Smooth muscle cell (in vitro differentiated cells): ENCODE results near the gene MPRIP. TPM values are rescaled to one million over a fixed set of nuclear protein-coding genes. Genes with fewer than 3 reads are reported as not detected.

ENCODE experiments used
- DNase-seq: peaks from one replicate; lab custom pipeline; 2025; ENCODE audit not compliant: unreplicated experiment; lab: John Stamatoyannopoulos, UW
- H2AFZ ChIP-seq: fragments of 200-600 bp; sonication (generic); 2 replicates; pipeline ENCODE4 v1.6.0; 2016; ENCODE audit warnings: antibody characterized with exemption, low read depth, mild to moderate bottlenecking
- H3F3A ChIP-seq: fragments of 200-600 bp; sonication (generic); 2 replicates; pipeline ENCODE4 v1.6.0; 2017; ENCODE audit warnings: antibody characterized with exemption, low read depth
- H3K27ac ChIP-seq: fragments of 200-600 bp; sonication (generic); 2 replicates; pipeline ENCODE4 v1.5.1; 2016; ENCODE audit warnings: low read depth, mild to moderate bottlenecking
- H3K27me3 ChIP-seq: fragments of 200-600 bp; sonication (generic); 2 replicates; pipeline ENCODE4 v1.6.1; 2016; ENCODE audit warnings: low read depth, mild to moderate bottlenecking
- H3K36me3 ChIP-seq: fragments of 200-600 bp; sonication (generic); 2 replicates; pipeline ENCODE4 v1.5.1; 2016; ENCODE audit warnings: low read depth
- H3K4me1 ChIP-seq: fragments of 200-600 bp; sonication (generic); 2 replicates; pipeline ENCODE4 v1.5.1; 2016; ENCODE audit warnings: low read depth
- H3K4me2 ChIP-seq: fragments of 200-600 bp; sonication (generic); 2 replicates; pipeline ENCODE4 v1.6.0; 2016; ENCODE audit warnings: mild to moderate bottlenecking
- H3K4me3 ChIP-seq: fragments of 200-600 bp; sonication (generic); 2 replicates; pipeline ENCODE4 v1.5.1; 2016; ENCODE audit warnings: mild to moderate bottlenecking
- H3K79me2 ChIP-seq: fragments of 200-600 bp; sonication (generic); 2 replicates; pipeline ENCODE4 v1.6.0; 2016; ENCODE audit warnings: low read depth, mild to moderate bottlenecking
- H3K9ac ChIP-seq: fragments of 200-600 bp; sonication (generic); 2 replicates; pipeline ENCODE4 v1.6.0; 2016; ENCODE audit warnings: low read depth
- H3K9me3 ChIP-seq: fragments of 200-600 bp; sonication (generic); replicated peaks from 2 replicates; pipeline ENCODE4 v1.5.1; 2016; ENCODE audit warnings: low read depth
- H4K20me1 ChIP-seq: fragments of 200-600 bp; sonication (generic); 2 replicates; pipeline ENCODE4 v1.6.0; 2016; ENCODE audit warnings: low read depth
- CTCF ChIP-seq: fragments of 200-600 bp; sonication (generic); IDR thresholded peaks from 2 replicates; pipeline ENCODE4 v1.5.1; 2017; ENCODE audit warnings: borderline replicate concordance, mild to moderate bottlenecking, antibody characterized with exemption; ENCODE audit not compliant: insufficient read depth, poor library complexity, severe bottlenecking
- WGBS: methylation state at CpG from one replicate; pipeline ENCODE4 v1.1.7; 2016; ENCODE audit warnings: low lambda C conversion rate; 5-methylcytosine and 5-hydroxymethylcytosine counted together
- polyA plus RNA-seq: library from polyadenylated mRNA; unstranded; fragments of >200 nt; fragmentation: Nextera tagmentation; extraction: Ambion mirVana; gene quantifications from 2 replicates; pipeline ENCODE4 v1.2.1, GENCODE V29; 2016
- total RNA-seq: library from RNA; depleted of rRNA; stranded (reverse); fragments of >200 nt; gene quantifications from 2 replicates; pipeline ENCODE4 v1.2.3, GENCODE V29; 2014

MPRIP gene
- total and polyA plus RNA-seq, 2 experiments from 2014 or later = 58.8 to 69.3 TPM

- WGBS = 93% methylated on average over 7 of the region's 7 CpGs
- no peaks in the 10 kb centered on the region for H3K36me3 ChIP-seq
- no peak overlapping the region for H3K4me2 ChIP-seq
- H2AFZ ChIP-seq = no peak overlapping the region
- H4K20me1 ChIP-seq = peaks cover 24% of the 10 kb centered on the region
- no peaks in the 10 kb centered on the region for H3F3A ChIP-seq
- TF ChIP-seq CTCF = no peak
- H3K4me1 ChIP-seq = no peaks in the 10 kb centered on the region
- no peak overlapping the region for H3K9ac ChIP-seq
- no peak overlapping the region for H3K4me3 ChIP-seq
- H3K9me3 ChIP-seq = no peaks in the 10 kb centered on the region
- no peak overlapping the region for H3K27ac ChIP-seq
- no peaks in the 10 kb centered on the region for H3K27me3 ChIP-seq
- no peaks in the 10 kb centered on the region for H3K79me2 ChIP-seq
- no peak for DNase-seq
Measured at GRCh38 chr17:17171186-17171585, 128.9 kb downstream of the MPRIP start.

GRCh38 chr17:17172001-17172939, 130.0 kb downstream of the MPRIP start:
- Histone ChIP-seq H3K79me2 (no peaks in the 10 kb centered on the region), H3K4me3 (no peak overlapping the region), H4K20me1 (peaks cover 24% of the 10 kb centered on the region), H3F3A (no peaks in the 10 kb centered on the region), H3K27ac (no peak overlapping the region), H3K4me2 (no peak overlapping the region), H3K36me3 (no peaks in the 10 kb centered on the region), H3K9me3 (no peaks in the 10 kb centered on the region), H3K4me1 (no peaks in the 10 kb centered on the region), H2AFZ (no peak overlapping the region), H3K9ac (no peak overlapping the region), H3K27me3 (no peaks in the 10 kb centered on the region)
- 89% methylated on average over 26 of the region's 26 CpGs for WGBS
- DNase-seq = no peak
- no peak for TF ChIP-seq CTCF

- WGBS = 97% methylated on average over 9 of the region's 9 CpGs
- Histone ChIP-seq H4K20me1 (peaks cover 22% of the 10 kb centered on the region), H3K9me3 (no peaks in the 10 kb centered on the region), H3K27ac (no peak overlapping the region), H3K4me1 (no peaks in the 10 kb centered on the region), H3K4me3 (no peak overlapping the region), H3K4me2 (no peak overlapping the region), H3K9ac (no peak overlapping the region), H3K79me2 (no peaks in the 10 kb centered on the region), H2AFZ (no peak overlapping the region), H3F3A (no peaks in the 10 kb centered on the region), H3K36me3 (no peaks in the 10 kb centered on the region), H3K27me3 (no peaks in the 10 kb centered on the region)
- DNase-seq = no peak
- no peak for TF ChIP-seq CTCF
Measured at GRCh38 chr17:17172990-17173389, 130.7 kb downstream of the MPRIP start.
